Astrocyte of the hippocampus (primary cell): ENCODE data around the gene AMIGO3.
"Not testable (repeated sequence)": the region's sequence is repeated elsewhere in the genome, so short reads cannot be mapped to it uniquely, and the experiment has no call there.

ENCODE experiments used
- DNase-seq: peaks from one replicate; pipeline ENCODE4 v3.0.0; 2011; ENCODE audit warnings: low read depth, low spot score

The AMIGO3 gene, protein sequence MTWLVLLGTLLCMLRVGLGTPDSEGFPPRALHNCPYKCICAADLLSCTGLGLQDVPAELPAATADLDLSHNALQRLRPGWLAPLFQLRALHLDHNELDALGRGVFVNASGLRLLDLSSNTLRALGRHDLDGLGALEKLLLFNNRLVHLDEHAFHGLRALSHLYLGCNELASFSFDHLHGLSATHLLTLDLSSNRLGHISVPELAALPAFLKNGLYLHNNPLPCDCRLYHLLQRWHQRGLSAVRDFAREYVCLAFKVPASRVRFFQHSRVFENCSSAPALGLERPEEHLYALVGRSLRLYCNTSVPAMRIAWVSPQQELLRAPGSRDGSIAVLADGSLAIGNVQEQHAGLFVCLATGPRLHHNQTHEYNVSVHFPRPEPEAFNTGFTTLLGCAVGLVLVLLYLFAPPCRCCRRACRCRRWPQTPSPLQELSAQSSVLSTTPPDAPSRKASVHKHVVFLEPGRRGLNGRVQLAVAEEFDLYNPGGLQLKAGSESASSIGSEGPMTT

DNA sequence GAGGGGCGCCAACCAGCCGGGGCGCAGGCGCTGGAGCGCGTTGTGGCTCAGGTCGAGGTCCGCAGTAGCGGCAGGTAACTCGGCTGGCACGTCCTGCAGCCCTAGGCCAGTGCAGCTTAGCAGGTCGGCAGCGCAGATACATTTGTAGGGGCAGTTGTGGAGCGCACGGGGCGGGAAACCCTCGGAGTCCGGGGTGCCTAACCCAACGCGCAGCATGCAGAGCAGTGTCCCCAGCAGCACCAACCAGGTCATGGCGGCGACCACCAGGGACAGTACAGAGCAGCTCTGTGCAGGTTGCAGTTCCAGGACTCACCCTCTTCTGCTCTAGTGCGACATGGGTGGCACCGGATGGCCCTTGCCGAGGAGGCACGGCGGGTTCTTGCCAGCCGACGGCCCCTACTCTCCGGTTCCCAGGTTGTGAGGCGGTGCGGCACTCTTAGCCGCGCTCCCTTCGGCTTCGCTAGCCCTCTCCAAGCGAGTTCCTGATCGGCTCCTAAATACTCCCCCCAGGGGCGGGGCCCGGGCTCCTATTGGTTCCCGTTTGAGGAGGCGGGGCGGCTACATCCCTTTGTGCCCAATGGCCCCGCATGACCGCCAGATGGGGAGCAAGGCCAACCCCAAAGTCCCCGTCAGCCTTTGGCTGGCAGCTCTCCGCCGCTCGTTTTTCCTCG lies at the start of gene AMIGO3:
AMIGO3 (minus strand) TSS at position 471 of the 671 bp plus-strand sequence; CDS start at position 252, 219 bp downstream.
- peak; percentile 96 for DNase-seq

DNA sequence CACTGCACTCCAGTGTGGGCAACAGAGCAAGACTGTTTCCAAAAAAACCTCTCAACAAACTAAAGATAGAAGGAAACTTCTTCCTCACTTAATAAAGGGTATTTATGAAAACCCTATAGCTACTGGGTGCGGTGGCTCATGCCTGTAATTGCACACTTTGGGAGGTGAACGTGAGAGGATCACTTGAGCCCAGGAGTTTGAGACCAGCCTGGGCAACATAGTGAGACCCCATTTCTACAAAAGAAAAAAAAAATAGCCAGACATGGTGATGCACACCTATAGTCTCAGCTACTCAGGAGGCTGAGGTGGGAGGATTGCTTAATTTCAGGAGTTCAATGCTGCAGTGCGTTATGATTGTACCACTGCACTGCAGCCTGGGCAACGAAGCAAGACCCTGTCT lies 44.5 kb upstream of the AMIGO3 start:
- no peak for DNase-seq

DNA sequence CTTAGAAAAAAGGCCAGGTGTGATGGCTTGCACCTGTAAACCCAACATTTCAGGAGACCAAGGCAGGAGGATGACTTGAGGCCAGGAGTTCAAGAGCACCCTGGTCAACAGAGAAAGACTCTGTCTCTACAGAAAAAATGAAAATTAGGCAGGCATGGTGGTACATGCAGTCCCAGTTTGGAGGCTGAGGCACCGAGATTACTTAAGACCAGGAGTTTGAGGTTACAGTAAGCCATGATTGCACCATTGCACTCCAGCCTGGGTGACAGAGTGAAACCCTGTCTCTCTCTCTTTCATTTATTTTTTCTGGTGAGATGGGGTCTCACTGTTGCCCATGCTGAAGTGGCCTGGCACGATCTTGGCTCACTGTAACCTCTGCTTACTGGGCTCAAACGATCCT lies 42.2 kb upstream of the AMIGO3 start:
- no peak for DNase-seq

DNA sequence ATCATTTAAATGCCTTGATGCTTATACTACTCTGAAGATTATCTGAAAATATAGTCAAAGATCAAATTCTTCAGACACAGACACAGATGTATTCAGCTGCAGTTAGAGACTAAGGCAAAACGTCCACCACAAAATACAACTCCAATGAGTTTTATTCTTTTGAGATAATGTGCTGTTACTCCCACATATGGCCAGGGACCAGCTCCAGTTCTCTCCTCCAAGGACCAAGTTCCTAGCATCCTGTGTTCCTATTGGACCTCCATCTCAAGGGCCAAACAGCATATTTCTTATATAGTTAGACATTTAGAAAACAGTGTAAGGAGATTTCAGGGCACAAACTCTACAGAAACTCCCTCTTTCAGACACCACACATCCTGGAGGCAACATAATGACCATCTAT lies 39.7 kb upstream of the AMIGO3 start:
- no peak for DNase-seq

DNA sequence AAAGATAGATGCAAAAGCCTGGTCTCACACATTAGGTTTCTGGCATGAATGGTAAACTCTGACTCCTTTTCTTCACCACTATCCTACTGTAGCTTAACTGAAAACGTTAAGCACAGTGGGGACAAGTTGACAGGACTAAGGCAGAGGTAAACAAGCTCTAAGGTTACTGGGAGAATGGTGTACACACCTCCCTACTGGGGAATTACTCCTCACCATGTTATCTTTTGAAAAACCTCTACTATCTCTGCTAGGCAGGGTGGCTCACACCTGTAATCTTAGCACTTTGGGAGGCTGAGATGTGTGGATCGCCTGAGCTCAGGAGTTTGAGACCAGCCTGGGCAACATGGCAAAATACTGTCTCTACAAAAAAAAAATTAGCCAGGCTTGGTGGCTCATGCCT lies 37.7 kb upstream of the AMIGO3 start:
- DNase-seq, result no peak

DNA sequence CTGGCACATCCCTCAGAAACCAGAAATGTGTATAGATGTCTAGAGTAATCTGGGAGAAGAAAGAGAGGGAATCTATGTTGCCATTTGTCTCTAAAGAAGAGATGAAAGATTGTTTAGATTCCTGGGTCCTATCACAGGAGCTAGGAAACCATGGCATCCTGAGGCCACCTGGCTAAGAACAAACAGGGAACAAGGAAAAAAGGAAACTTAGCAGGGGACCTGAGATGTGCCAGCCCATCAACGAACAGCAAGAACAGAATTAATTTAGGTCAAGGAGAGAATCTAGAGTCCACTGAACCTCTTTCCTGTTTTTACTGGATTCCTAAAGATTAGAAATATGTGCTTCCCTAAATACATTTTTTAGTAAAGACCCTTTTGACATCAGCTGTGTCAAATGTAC lies 36.6 kb upstream of the AMIGO3 start:
- DNase-seq, result no peak

DNA sequence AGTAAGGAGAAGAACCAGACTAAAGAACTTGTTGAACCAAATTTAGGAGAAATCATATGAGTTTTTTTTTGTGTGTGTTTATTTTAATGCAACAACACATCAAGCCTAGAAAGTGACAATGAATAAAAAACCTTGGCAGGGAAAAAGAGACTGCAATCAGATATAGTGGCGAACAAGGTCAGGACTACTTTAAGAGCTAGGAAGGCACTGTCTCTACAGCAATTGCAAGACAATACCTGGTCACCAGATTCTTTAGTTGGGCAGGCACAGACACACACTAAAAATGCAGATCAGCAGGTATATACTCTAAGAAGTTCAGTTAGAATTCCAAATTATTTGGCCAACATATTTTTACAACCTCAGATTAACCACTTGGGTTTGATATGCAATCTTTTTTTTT lies 35.1 kb upstream of the AMIGO3 start:
- no peak for DNase-seq

DNA sequence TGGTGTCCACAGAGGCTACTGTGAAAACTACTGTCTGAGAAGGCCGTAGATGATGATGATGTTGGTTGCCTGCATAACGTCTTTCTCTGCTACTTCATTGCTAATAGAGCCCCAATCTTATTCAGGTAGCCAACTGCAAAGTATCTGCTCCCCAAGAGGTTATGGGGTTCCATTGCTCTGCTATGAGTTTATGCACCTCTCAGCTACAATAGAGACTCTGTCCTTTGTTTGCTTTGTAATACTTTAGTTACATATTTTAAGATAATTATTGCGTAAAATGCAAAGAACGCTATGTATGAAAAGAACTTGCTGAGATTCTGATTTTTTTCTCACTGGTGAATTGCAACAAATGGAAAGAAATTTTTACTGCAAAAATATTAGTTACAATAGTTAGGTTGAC lies 32.0 kb upstream of the AMIGO3 start:
- no peak for DNase-seq

DNA sequence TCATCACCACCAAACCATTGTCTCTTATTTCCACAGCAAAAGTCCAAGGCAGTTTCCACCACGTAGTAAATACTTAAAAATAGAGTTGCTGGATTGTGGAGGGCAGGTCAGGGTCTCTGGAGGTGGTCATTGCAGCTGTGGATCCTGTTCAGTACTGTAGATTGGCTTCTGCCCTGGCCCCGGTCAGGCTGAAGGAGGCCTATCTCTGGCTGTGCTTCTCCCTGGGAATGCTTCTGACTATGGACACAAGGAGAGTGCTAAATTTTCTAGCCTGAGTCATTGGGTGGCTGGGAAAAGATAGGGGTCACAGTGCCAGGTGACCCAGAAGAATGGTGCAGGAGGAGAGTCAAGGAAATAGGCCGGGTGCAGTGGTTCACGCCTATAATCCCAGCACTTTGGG lies 30.6 kb upstream of the AMIGO3 start:
- DNase-seq, result peak; percentile 11

DNA sequence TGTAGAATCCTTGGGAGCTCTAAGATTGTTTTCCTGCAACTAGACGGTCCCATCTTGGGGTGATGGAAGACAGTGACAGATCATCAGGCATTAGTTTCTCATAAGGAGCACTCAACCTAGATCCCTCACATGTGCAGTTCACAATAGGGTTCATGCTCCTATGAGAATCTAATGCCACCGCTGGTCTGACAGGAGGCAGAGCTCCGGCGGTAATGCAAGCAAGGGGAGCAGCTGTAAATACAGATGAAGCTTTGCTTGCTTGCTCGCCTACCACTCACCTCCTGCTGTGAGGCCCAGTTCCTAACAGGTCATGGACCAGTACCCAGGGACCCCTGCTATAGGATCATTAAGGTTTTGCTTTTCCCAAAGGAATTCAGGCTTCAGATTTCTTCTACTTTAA lies 29.4 kb upstream of the AMIGO3 start:
- DNase-seq, result not testable (repeated sequence)

DNA sequence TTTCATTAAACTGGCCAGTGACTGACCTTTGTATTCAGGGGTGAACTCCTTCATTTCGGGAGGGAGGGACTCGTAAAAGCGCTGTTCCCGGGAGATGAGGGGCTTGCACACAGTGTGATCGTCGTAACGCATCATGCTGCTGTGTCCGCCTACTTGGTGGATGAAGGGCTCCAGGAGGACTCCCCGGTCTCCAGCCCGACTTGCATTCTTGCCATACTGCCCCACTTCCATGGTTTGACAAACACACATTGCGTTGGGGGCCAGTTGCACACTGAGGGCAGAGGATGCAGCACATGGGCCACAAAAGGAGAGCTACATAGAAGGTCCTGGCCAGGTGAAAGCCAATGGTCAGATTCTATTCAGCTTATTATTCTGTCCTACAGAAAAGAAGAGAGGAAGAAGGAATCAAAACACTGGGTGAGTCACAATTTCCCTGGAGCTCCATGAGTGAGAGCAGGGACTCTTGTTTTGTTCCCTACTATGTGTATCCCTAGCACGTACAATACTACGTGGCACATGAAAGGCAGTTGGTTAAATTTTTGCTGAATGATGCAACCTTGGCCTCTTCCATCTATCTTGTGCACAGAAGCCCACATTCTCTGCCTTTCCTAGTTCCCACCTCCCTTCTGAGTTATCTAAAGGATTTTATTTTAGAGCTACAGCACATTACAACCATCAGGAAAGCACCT lies 28.5 kb upstream of the AMIGO3 start:
- peak; percentile 86 for DNase-seq

DNA sequence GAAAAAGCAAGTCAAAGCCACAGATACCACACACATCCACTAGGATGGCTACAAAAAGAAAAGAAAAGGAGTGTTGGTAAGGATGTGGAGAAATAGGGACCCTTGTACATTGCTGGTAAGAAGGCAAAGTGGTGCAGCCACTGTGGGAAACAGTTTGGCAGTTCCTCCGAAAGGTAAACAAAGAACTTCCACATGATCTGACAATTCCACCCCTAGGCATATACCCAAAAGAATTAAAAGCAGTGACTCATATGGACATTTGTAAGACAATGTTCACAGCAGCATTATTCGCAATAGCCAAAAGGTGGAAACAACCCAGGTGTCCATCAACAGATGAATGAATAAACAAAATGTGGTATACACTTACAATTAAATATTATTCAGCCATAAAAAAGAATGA lies 26.5 kb upstream of the AMIGO3 start:
- peak; percentile 92 for DNase-seq

DNA sequence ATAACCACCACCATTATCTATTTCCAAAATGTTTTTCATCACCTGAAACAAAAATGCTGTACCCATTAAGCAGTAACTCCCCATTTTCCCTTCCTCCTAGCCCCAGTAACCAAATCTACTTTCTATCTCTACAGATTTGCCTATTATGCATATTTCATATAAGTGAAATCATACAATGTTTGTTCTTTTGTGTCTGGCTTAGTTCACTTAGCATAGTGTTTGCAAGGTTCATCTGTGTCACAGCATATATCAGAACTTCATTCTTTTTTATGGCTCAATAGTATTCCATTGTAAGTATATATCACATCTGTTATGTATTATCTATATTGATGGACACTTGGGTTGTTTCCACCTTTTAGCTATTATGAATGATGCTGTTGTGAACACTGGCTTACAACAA lies 20.9 kb upstream of the AMIGO3 start:
- no peak for DNase-seq

DNA sequence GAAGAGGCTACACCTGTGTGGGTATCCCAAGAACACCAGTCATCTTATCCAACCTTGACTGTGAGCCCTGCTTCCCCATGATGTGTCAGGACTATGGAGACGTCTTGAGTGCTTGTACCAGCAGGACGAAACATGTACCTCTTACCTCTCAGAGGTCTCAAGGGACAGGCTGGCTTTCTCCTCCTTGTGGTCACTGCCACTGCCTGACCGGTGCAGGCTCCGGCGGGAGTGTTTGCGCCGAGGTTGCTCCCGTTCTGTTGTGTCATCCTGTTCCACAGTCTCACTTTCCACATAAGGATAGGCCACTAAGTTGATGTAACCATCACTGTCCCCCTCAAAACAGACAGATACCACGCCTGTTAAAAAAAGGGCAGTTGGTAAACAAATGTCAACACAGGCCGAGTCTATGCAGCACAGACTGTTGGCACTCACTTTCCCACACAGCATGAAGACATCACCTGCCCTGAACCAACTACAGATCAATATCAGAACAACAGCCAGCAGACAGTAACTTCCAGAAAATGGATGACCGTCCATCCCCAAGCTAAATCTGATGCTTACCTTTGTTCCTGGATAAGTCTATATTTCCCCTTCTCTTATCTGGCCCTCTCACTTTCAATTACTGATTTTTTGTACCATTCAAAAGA lies 18.7 kb upstream of the AMIGO3 start:
- DNase-seq, result no peak

DNA sequence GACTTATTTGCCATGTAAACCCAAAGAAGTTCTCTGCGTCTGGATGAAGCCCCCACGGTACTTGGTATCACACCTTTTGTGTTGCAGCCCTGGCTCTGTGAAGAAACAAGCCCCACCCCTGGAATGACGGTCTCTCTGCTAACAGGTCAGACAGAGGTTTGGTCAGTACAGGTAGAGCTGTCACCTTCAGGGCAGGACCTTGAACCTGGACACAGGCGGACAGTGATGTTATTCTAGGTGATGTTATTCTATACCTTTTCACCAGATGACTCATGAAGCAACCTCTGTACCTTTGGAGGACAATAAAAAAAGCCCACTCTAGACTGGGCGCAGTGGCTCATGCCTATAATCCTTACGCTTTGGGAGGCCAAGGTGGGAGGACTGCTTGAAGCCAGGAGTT lies 15.3 kb upstream of the AMIGO3 start:
- no peak for DNase-seq

DNA sequence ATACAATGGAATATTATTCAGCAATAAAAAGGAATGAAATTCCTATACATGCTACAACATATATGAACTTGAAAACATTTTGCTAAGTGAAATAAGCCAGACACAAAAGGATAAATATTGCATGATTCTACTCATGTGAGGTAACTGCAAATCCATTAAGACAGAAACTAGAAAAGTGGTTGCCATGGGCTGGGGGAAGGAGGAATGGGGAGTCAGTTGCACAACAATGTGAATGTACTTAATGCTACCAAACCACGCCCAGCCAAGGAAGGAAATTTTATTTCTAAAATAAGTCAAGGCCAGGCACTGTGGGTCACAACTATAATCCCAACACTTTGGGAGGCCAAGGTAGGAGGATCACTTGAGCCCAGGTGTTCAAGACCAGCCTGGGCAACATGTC lies 14.1 kb upstream of the AMIGO3 start:
- DNase-seq, result no peak

DNA sequence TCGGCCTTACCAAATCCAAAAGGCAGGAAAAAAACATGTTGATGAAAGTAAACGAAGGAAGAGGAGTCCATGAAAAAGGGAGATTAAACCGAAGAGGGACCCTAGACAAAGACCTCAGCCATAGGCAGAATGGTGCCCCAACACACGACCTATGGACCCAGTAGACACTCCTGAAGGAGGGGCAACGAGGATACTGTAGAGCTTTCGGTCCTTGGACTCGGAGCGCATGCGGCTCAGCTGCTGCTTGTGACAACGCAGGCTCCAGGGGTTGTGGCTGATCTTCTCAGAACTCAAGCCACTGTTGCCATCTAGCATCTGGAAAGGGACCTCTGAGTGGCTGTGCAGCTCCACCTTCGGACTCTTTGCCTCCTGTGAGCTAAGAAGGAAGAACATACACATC lies 13.1 kb upstream of the AMIGO3 start:
- no peak for DNase-seq

DNA sequence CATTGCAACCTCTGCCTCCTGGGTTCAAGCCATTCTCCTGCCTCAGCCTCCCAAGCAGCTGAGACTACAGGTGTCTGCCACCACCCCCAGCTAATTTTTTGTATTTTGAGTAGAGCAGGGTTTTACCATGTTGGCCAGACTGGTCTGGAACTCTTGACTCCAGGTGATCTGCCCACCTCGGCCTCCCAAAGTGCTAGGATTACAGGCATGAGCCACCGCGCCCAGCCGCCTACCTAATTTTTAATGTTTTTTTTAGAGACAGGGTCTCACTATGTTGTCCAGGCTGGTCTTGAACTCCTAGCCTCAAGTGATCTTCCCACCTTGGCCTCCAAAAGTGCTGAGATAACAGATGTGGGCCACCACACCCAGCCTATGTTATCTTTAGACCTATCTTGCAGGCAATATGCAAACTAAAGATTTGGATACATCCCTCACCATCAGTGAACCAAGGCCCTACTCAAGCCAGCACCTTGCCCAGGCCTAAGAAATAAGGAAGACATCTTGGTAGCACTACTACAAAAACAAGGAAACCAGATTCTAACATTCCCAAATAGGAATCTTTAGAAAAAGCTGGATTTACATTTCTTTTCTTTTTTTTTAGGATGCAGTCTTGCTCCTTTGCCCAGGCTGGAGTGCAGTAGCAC lies 10.6 kb upstream of the AMIGO3 start:
- no peak for DNase-seq

DNA sequence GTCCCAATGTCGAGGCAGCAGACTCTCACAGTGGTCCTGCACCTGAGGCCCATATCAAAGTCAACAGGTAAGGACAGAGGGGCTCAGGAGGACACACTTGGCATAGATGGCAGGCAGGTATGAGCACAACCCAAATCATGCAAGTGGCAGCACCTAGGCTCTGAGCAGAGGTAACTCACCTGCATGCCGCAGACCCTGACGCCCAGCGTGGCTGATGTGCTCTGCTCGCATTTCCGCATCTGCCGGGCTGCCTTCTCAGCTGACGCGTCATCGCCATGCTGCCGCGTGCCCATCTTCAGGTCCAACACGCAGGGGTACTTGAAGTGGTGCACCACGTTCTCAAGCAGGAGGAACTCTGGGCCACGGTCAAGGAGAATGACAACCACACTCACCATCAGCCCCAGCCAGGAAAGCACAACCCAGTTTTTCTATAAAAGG lies 8.5 kb upstream of the AMIGO3 start:
- DNase-seq, result no peak

DNA sequence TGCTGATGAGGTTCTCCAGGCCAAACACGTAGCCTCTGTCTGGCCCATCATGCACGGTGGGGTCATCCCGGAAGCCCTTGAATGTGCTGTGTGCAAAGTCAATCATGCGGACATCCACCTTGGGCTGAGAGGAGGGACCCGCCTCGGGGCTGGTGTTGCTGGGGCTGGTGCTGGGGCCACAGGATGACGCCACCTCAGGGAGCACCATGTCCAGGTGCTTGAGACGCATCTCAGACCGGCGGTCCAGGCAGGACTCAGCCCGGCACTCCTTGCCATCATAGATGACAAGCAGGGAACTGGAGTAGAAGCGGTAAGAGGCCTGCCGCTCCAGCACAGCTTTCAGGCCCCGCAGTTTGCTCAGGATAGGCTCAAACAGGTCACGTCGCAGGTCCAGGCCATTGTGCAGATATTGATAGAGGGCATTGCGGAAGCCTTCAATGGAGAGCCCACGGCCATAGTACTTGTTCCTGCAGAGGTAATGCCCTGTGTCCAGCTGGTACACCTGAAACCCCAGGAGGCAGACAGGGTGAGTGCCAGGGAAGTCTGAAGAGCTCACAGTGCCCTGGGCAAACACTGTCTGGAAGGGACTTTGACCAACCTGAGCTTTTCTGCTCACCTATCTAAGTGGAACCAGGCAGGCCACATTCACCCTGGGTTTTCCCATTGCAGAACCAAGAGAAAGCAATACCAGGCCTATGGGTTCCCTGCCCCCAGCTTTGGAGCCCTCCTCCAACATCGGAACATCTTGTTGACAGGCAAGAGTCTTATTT lies 7.9 kb upstream of the AMIGO3 start:
- no peak for DNase-seq
